ENCODE data around the gene MRPS7.
"Not testable (repeated sequence)": the region's sequence is repeated elsewhere in the genome, so short reads cannot be mapped to it uniquely, and the experiment has no call there.

GRCh38 chr17:75280189-75280588 lies 18.5 kb downstream of the MRPS7 start:
- not testable (repeated sequence) for TF ChIP-seq CTCF, POLR2A, POLR2AphosphoS5 (IDR thresholded peaks at IDR 0.05)

Measured in stomach (tissue), 4 donors.